CMK (cell line): Measurements from ENCODE around the gene SPATA24.
"Not testable (repeated sequence)": the region's sequence is repeated elsewhere in the genome, so short reads cannot be mapped to it uniquely, and the experiment has no call there.

Experiments used
- DNase-seq: peaks from one replicate; pipeline ENCODE4 v3.0.0-alpha.2; 2010; ENCODE audit warnings: low read depth

SPATA24 gene

DNA sequence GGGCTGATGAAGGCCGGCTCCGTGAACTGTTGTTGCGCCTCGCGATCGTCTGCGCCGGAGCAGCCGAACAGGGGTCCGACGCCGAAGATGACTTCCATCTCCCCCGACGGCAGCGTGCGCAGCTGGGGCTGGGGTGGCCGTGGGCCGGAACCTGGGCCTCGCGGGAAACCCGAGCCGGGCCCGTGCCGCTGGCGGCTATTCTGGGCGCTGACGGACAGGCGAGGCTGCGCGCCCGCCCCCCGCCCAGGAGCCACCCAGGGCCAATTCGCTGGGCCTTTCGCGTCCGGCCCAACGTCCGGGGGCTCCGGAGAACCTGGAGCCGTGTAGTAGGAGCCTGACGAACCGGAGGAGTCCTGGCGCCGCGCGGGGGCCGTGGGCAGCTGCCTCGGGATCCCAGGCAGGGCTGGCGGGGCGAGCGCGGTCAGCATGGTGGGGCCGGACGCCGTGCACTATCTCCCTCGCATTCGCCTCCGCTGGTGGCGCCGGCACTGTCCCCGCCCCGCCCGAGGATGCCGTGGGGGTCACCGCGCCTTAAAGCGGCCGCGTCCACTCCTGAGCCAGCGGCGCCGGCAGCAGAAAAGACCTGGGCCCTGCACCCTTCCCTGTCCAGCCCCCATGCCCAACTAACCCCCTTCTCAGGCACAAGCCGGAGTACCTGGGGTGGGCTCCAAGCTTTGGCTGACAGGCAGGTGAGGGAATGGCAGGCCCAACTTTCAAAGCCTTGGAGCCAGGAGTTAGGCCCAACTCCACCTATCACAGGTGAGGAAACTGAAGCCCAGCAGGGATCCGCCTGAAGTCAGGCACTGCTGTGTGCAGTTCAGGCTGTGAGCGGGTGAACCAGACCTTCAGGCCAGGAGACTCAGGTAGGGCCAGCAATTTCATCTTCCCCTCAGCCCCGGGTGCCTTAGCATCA lies 9.0 kb downstream of the SPATA24 start, which contains the start of gene PROB1:
PROB1 (minus strand) TSS at position 451 of the 913 bp plus-strand sequence; CDS start at position 428, 23 bp downstream.
- DNase-seq = no peak

DNA sequence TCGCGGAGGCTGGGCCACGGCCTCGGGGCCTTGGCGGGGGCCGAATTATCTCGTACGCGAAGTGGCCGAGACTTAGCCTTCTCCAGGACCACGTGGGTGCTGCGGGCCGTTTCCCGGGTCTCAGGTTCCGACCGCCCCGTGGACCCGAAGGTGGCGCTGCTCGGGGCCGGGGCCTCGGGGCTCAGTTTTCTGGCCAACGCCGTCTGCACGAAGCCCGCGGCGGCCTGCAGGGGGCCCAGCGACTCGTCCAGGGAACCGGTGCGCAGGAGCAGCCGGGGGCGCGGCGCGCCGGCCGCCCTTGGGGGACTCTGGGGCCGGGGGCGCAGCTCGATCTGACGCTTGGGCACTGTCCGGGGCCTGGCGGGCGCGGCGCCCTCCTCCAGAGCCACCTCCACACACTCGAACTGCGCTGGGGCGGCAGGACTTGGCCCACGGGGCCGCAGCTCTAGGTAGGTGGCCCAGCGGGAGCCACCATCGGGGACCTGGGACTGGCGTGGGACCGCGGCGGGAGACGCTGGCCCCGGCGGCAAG lies 9.7 kb downstream of the SPATA24 start:
- DNase-seq = no peak

DNA sequence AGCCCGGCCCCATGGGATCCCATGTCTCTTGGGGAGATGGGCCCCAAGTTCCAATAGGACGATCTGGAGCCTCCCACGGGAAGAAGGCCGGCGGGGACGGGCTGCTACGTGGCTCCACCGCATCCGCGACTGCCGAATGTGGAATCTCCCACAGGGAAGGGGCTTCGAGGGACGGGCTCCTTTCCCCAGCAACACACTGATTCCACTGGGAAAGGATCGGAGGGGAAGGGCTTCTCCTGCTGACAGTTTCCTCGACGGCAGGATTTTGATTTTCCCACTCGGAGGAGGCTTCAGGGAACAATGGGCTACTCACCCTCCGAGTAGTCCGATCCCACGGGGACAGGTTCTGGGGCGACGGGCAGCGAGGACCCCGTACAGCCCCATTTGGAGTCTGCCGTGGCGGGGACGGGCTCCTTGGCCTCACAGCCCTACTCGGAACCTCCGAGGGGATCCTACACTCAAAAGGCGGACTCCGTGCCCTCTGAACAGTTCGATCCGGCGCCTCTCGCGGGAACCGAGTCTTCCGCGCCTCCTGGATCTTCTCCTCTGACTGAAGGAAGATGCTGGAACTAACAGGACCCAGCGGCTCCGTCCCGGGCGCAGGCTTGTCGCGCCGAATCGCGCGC lies 10.3 kb downstream of the SPATA24 start:
- no peak for DNase-seq

DNA sequence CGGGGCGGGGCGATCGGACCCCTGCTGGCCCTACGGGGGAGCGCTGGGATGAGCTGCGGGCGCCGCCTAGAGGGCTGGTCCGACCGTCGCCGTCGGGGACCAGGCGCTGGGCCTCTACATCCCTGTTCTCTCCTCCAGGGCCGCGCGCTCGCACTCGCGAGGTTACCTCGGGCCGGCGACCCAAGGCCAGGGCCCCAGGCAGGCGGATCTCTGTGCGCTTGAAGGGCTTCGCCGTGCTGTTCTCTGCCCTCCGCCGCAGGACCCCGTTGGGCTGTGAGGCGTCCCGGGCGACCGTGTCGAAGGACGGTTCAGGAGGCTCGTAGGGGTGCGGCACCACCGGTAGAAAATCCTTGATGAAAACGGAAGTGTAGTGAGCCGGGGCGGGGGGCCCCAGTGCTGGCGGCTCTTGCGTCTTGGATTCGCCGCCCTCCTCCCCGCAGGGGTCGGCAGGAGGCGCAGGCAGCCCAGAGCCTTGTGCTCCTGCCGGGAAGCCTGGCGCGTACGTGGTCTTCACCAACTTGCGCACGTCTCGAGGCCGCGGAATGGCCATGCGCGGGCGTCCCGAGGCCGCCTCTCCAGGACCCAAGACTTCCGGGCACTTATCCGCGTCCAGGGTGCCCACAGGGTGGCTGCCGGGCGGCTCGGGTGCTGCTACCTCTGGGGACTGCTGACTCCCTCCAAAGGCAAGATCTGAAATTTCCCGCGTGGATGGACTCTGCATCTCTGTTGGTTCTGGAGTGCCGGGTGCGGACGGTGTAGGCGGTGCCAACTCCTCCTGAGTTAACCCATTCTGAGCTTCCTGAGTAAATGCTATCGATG lies 11.0 kb downstream of the SPATA24 start:
- DNase-seq = peak; percentile 58

DNA sequence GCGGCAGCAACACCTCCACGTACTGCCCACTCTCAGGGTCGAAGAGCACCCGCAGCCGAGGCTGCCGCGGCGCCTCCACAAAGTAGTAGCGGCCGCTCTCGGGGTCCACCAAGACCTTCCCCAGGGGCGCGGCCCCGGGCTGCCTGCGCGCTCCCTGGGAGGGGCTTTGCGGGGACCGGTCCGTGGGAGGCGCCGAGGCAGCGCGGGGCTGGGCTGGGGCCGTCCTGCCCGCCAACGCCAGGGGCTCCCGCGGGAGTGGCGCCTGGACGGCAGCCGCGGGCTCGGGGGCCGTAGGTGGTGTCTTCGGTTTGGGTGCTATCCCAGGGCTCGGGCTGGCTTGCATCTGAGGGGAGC lies 11.6 kb downstream of the SPATA24 start:
- no peak for DNase-seq

DNA sequence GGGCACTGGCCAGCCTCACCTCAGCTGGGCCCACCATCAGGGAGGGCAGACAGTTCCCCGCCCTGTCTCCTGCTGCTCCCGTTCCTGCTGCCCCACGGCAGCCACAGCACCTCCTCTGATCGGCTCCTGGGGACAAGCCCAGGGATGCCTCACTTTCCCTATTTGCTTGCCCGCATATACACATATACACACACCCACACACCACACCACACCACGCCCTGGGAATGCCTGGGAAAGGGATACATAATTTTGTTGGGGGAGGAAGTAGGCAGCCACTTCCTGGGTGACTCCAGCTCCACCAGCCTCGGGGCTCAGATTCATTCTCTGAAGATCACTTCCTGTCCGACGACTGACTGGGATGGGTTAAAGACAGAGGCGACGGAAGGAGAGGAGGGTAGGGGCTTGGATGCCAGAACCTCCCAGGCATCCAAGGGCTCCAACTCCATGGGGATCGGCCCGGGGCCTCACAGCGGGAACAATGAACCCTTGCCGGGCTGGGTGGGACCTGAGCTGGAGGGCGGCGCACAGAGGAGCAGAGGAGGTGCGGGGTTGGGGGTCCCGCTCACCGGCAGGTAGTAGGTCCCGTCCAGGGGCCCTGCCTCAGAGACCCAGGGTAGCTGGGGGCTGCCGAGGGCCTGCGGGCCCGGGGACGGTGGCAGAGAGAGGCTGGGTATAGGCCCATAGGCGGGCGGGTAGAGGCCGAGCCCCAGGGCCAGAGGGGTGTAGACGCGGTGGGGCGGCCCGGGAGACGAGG lies 12.1 kb downstream of the SPATA24 start:
- DNase-seq = no peak

DNA sequence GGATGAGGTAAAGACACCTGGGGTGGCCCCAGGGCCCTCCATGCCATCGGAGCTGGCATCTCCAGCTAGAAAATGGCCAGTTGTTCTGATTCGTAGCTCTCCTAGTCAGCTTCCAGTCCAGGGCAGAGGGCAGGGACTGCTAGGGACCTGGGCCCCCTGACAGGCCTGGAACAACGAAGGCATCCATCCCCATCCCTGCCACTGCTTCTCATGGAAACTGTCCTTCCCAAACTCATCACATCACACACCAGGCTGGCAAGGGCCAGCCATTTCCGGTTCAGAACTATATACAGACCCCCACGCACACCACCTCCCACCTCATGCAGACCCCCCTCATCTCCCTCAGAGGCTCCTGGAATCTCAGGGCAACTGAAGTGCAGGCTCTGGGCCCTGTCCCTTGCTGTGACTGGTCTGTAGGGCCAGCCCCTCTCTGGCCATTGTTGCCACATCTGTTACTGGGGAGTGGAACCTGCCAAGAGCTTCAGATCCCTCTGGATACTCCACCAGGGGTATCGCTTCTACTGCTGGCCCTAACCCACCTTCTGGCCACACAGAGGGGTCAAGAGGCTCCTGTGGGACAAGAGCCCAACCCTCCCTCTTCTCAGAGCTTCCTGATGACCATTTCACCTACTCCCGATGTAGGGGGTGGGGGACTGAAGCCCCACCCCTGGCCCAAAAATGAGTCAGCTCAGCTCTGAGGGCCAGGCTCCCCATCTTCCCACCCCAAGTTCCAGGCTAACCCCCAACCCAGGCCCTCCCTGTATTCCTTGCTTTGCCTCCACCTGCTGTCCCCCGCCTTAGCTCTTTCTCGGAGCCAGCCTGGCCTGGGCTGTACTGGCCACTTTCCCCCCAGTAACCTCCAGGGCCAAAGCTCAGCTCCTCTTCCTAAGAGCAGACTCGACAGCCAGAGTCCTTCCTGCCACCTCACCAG lies 13.0 kb downstream of the SPATA24 start:
- no peak for DNase-seq

DNA sequence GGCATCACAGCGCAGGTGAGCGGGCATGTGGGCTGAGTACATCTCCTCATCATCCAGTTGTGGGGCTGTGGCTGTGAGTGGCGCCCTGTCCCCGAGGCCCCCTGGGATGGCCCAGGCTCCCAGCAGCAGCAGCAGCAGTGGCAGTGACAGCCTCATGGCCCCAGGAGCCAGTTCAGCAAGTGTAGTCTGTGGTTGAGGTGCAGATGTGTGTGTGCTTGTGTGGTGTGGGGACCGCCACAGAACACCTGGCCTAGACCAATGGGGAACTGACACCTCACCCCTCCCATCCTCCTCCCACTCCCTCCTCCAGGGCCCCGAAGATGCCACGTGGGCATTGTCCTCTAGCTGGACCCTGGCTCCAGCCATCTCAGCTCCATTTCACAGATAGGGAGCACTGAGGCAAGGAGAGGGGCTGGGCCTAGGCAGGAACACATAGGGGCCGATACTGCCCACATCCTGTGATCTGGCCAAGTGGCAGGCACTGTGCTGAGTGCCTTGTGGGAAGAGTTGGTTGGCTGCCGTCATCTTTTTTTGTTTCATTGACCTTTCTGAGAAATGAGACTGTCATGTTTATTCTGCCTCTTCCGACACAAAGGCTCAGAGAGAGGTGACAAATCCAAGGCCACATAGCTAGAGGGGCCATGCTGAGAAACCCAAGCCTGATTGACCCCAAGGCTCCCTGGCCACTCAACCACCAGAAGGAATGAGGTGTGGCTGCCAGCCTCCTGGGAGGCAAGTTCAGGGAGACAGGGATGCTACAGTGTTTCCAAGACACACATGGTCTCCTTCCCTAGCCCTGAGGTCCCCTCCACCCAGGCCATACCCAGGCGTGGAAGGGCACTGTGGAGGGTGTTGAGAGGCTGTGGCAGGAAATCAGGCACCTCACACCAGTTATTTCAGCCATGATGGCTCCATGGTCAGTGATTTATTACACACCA lies 13.9 kb downstream of the SPATA24 start, which contains the start of gene MZB1:
MZB1 (minus strand) TSS at position 213 of the 938 bp plus-strand sequence; CDS start at position 156, 57 bp downstream.
- no peak for DNase-seq

DNA sequence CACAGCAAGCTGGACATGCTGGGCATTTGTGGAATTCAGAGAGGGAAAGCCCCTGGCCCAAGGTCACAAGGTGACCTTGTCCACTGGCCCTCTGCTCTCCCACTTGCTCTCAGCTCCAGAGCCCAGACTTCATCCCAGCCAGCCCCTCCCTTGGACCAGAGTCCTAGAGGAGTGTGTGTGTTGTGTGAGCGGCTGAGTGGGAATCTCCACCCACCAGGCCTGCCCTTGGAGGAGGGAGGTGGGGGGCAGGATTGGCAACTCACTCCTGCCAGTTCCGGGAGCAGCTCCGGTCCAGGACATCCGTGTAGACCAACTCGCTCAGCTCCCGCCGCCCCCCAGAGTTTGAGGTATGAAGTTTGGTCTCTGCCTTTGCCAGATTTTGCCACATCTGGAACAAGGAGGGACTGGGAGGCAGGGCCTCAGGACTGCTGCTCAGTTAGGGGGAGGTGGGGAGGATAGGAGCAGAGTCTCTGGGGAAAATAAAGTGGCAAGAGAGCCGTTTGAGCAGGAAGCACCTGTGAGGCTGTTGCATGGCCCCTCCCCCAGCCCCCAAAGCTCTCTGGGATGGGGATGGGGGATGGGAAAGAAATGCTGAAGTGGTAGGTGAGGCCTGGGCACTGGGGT lies 15.6 kb downstream of the SPATA24 start:
- no peak for DNase-seq

DNA sequence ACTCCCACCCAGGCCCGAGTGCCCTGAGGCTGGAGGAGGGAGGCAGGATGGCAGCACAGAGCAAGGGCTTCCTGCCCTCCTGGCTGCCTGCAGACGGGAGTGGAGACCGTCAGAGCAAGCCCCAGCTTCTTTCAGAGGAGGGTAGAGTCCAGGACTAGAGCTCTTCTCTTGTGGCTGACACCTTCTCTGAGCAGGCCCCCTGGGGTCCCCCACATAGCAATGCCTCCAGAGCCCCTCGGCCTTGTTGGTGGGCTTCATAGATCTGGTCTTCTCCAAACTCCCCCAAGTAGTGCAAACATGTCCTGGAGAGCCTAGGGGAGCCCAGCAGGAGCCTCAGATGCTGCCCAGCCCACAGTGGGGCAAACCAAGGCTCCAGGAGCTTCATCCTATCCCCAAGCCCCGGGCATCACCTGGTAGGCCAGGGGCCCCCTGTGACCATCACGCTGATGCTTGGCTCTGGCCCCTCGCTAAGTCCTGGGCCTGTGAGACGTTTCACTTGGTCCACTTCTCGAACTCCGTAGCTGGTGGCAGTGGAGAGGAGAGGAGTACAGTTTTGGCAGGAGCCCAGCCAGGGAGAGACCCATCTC lies 16.2 kb downstream of the SPATA24 start:
- DNase-seq = no peak

DNA sequence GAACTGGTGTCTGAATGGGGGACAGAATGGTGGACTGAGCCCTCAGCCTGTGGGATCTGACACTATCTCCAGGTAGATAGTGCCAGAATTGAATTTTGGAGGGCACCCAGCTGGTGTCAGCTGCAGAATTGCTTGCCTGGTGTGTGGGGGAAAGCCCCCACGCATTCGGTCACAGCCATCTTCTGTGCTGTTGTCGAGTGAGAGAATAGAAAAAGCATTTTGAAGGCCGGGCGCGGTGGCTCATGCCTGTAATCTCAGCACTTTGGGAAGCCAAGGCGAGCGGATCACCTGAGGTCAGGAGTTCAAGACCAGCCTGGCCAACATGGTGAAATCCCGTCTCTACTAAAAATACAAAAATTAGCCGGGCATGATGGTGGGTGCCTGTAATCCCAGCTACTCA lies 16.9 kb downstream of the SPATA24 start:
- not testable (repeated sequence) for DNase-seq

DNA sequence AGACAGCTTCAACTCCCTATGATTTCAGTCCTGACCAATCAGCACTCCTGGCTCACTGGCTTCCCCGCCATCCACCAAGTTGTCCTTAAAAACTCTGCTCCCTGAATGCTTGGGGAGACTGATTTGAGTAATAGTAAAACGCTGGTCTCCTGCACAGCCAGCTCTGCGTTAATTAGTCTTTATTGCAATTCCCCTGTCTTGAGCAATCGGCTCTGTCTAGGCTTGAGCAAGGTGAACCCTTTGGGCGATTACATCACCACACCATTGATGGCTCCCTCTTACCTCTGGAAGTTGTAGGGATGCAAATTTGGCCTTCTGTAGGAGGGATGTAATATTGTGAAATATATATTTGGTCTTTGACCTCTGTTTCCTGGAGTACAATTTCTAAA lies 17.8 kb downstream of the SPATA24 start:
- no peak for DNase-seq

DNA sequence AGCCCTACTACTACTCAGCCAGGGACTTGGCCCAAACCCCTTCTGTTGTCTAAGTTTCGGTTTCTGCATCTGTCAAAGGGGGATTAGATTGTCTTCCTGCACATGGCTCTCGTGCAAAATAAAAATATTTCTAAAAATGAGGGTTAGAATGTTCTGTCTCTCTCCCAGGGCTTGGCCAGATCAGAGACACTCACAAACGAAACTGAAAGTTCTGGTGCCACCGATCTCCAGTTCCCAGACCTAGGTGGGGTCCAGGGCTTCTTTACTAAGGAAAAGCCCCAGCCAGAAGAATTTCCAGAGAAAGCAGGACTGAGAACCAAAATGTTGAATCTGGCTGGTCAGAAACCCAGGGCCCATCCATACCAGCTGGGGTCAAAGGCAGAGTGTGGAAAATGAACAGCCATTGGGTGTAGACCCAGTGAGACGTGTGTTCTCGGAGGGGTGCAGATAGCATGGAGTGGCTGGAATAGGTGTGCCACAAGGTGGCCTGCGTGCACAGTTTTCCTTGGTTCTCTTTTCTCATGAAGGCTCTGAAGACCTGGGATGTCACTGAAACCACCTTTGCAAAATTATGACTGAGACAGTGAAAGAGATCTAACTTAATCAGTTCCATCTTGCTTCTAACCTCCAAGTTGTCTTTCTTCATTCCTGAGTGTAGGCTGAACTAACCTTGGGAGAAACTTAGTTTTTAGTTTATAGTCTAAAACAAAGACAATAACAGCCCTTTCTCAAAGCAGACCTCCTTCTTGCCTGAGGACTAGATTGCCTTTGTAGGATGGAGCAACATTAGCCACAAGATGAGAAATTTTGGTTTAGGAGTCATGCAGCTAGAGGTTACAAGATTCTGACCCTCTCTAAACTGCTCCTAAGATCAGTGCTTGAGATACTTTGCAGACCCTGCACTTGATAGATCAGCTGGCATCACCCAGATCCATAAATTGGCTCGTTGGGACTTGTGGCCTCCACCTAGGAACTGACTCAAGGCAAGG lies 18.5 kb downstream of the SPATA24 start:
- no peak for DNase-seq

DNA sequence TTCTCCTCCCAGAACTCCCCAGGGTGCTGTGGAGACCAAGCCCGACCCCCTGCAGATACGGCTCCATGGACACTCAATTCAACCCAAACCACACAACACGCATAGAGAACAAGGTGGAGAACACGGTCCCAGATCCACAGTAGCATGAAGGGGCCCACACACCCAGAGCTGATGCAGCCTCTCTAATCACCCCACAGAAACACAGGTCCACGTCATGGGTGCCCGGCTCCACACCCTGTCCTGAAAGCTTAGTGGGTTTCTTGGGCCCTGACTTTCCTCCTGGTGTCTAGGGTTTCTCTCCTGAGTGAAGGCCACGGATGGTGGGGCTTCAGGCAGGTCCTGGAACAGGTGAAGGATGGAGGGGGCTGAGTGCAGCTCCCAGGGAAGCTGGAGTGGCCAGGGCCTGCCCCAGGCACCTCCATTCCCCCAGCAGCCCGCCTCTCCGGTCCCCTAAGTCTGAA lies 19.3 kb downstream of the SPATA24 start:
- DNase-seq = no peak

DNA sequence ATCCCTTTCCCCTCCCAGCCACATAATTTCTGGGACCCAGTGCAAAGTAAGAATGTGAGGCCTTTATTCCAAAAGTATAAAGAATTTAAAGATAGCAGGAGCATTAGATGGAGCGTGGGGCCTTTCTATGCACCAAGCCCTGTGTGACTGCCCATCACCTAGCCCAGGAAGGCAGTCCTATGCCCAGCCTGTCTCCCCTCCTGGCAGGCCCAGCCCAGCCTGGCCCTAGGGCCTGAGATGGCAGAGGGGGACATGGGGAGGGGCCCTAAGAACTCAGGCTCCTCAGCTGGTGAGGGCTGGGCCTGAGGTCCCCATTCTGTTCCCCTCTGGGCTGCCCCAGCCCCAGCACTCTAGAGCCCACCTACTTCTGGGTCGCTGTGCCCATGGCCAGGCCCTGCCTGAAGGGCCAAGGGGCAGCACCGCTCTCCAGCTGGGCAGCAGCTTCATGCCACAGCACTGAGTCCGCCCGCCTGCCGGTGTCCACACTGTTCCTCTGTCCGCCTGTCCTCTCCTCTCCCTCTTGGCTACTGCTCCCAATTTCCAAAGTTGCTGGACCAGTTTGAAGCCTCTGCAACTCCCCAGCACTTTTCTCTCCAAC lies 19.8 kb downstream of the SPATA24 start:
- DNase-seq = no peak

DNA sequence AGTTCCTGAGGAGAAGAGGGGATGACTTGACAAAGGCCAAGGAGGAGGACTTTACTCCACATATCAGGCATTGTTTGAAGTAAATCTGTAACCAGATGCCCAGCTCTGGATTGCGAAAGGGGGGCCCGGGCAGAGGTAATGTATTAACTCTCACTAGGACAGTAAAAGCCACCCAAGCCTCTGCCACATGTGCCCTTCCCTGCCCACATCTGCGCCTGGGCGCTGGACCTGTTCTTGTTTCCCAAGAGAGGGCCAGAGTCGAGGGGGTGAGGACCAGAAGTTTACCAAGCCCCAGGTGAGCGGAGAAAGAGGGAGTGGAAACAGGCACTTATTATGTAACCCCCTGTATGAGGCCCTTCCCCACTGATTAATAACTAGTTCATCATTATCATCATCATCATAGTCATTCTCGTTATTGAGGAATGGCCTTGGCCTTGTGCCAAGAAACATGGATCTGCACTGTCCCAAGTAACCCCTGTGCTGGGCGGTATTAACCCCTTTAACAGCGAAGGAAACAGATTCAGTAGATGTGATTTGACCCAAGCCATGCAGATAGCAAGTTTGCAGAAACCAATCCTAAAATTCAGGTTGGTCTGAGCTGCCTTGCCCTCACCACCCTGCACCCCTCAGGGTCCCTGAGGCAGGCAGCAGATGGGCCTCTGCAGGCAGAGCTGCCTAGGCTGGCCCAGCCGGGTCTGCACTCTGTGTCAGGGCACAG lies 20.5 kb downstream of the SPATA24 start, which contains the start of gene SLC23A1:
SLC23A1 (minus strand) TSS at position 23 of the 718 bp plus-strand sequence. CDS start 44 bp downstream, outside the sequence.
- no peak for DNase-seq
